Heart right ventricle (tissue), 16 donors: ENCODE results near the gene PPP2CA. TPM values are rescaled to one million over a fixed set of nuclear protein-coding genes. Genes with fewer than 3 reads are reported as not detected.
A peak's percentile ranks its signal among the peaks of the same experiment; 100 is the strongest.

Experiments
- ATAC-seq, 8 donors: fragments of 200-7000 bp; cut with Tn5 transposase; one replicate each; pipeline ENCODE4 v1.9.1; 2020; ENCODE audit warnings: mild to moderate bottlenecking in 8 of 8, moderate library complexity in 8 of 8, moderate number of reproducible peaks in 1 of 8
- DNase-seq, 2 donors: peaks; one replicate each; pipeline ENCODE4 v3.0.0-alpha.2; 2020
- H3K27ac ChIP-seq, 10 donors: fragments of 200-600 bp; sonication (generic) in 2 of 10; one replicate each; pipeline versions ENCODE4 v1.5.0 to v1.8.0; 2020 to 2022; ENCODE audit warnings: mild to moderate bottlenecking in 3 of 10
- H3K27me3 ChIP-seq, 7 donors: fragments of 200-600 bp; one replicate each; pipeline ENCODE4 v1.8.0; 2021 to 2022; ENCODE audit warnings: mild to moderate bottlenecking in 2 of 7
- H3K36me3 ChIP-seq, 9 donors: fragments of 200-600 bp; sonication (generic) in 1 of 9; one replicate each; pipeline versions ENCODE4 v1.5.0 to v1.8.0; 2020 to 2022; ENCODE audit warnings: mild to moderate bottlenecking in 2 of 9
- H3K4me1 ChIP-seq, 9 donors: fragments of 200-600 bp; sonication (generic) in 1 of 9; one replicate each; pipeline versions ENCODE4 v1.5.0 to v1.8.0; 2020 to 2022; ENCODE audit warnings: mild to moderate bottlenecking in 4 of 9
- H3K4me3 ChIP-seq, 10 donors: fragments of 200-600 bp; sonication (generic) in 2 of 10; one replicate each; pipeline versions ENCODE4 v1.5.0 to v1.8.0; 2020 to 2022; ENCODE audit warnings: mild to moderate bottlenecking in 7 of 10, moderate library complexity in 2 of 10
- H3K9me3 ChIP-seq, 11 donors: fragments of 200-600 bp in 10 of 11; sonication (generic) in 2 of 11; one replicate each; pipeline versions ENCODE4 v1.5.0 to v1.8.0; 2013 to 2022; ENCODE audit warnings: mild to moderate bottlenecking in 2 of 11, control low read depth in 1 of 11, moderate library complexity in 1 of 11
- WGBS, 2 donors: extraction: QIAGEN DNeasy Blood & Tissue Kit; methylation state at CpG; one replicate each; pipeline ENCODE4 v1.1.7; 2013; ENCODE audit warnings: inconsistent platforms in 1 of 2; 5-methylcytosine and 5-hydroxymethylcytosine counted together
- intact Hi-C, 10 donors: fragments of 100-400 bp; cut with DNase I; formaldehyde crosslinking; loops; one replicate each; pipeline versions ENCODE4 v1.11.1 to v1.14.2; 2022
- polyA plus RNA-seq, 2 donors: library from polyadenylated mRNA; stranded (reverse); fragments of 200-250 nt; gene quantifications; one replicate each; pipeline ENCODE4 v1.2.3, GENCODE V29; 2013
- total RNA-seq, 10 donors: library from RNA; stranded (reverse); fragmentation: NEBNext Ultra II Directional in 3 of 10; extraction: Animal tissue kit (Norgen Biotek cat#: 25700) in 3 of 10; gene quantifications; one replicate each; pipeline versions ENCODE4 v1.2.1 to v1.2.4, GENCODE V29; 2021 to 2023
- TF ChIP-seq, protein P1 (sequence below), 9 donors: fragments of 200-600 bp; sonication (generic) in 2 of 9; IDR thresholded peaks; one replicate each; pipeline versions ENCODE4 v1.5.0 to v1.8.0; 2021 to 2022; ENCODE audit warnings: antibody characterized with exemption in 9 of 9, mild to moderate bottlenecking in 5 of 9, moderate library complexity in 1 of 9
- donor health status: Arrhythmogenic right ventricular cardiomyopathy.
- donor health status: ischemic (EF 13 %, LVEDD 7.1; RV severe dilation, severe dysfunction).
- donor health status: healthy with polysubstance abuse.
- donor health status: DM: no; HTN: yes; CAD: no.
- donor health status: DM: no; HTN: no; CAD: no.
- donor health status: ischemic (EF 25% LVEDD 6.9; RV normal size, moderate dysfunction).
- donor health status: ischemic (EF 25% LVEDD 5.7; RV mildly dilated, moderate dysfunction).
- donor health status: healthy.
- donor health status: DM: yes; HTN: yes; CAD: no.
- donor health status: Ischemic cardiomyopathy.
- donor health status: ischemic (EF 35%, LVEDD 5.7; RV mildly dilated, moderate dysfunction).
- donor health status: nonischemic (EF 11% LVEDD 7.7; RV severe dilation, severe dysfunction).
- donor health status: DM: yes; HTN: yes; CAD: no.
- donor health status: PGD.
- donor health status: ischemic (EF 29% LVEDD 5.4; RV normal size, mild dysfunction).
- donor health status: nonischemic (EF 23%, LVEDD 6.1; RV moderate dilation, normal function).

The PPP2CA gene
- total and polyA plus RNA-seq, 12 donors: 47.1 to 249 (median 168) TPM

- DNase-seq: peak in 1 of 2 donors; percentile 12
- intact Hi-C loops: no loop called here
- 46 to 53% methylated on average over 14 of the region's 14 CpGs for WGBS, 2 donors
- Histone ChIP-seq H3K4me1 (peaks cover 0 to 86% (median 64%) of the 10 kb centered on the region in 9 donors), H3K36me3 (peaks cover 0 to 21% (median 4%) of the 10 kb centered on the region in 9 donors), H3K27me3 (no peaks in the 10 kb centered on the region), H3K4me3 (no peak overlapping the region), H3K27ac (peak overlapping the region in 6 of 10 donors; percentile 4 to 69 (median 35)), H3K9me3 (peaks cover 0 to 13% (median 0%) of the 10 kb centered on the region in 11 donors)
- TF ChIP-seq, protein P1, sequence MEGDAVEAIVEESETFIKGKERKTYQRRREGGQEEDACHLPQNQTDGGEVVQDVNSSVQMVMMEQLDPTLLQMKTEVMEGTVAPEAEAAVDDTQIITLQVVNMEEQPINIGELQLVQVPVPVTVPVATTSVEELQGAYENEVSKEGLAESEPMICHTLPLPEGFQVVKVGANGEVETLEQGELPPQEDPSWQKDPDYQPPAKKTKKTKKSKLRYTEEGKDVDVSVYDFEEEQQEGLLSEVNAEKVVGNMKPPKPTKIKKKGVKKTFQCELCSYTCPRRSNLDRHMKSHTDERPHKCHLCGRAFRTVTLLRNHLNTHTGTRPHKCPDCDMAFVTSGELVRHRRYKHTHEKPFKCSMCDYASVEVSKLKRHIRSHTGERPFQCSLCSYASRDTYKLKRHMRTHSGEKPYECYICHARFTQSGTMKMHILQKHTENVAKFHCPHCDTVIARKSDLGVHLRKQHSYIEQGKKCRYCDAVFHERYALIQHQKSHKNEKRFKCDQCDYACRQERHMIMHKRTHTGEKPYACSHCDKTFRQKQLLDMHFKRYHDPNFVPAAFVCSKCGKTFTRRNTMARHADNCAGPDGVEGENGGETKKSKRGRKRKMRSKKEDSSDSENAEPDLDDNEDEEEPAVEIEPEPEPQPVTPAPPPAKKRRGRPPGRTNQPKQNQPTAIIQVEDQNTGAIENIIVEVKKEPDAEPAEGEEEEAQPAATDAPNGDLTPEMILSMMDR (IDR thresholded peaks at IDR 0.05): no peak
- ATAC-seq: peak; percentile 40 to 75 (median 52)
Measured at GRCh38 chr5:134209477-134210245, 16.2 kb downstream of the PPP2CA start.

DNA sequence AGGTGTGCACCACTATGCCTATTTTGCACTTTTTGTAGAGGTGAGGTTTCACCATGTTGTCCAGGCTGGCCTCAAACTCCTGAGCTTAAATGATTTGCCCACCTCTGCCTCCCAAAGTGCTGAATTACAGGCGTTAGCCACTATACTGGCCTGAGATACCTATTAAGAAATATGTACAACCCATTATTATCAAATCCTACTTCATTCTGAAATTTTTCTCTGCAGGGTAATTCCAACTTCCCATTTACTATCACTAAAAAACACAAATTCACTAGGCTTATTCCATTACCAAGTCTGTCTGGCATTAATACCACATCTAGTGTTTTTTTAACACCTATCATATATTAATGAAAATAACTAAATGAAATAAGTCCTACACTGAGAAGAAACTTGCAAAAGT is 18.2 kb downstream of the PPP2CA start:
- peaks cover 0 to 5% (median 0%) of the 10 kb centered on the region in 11 donors for H3K9me3 ChIP-seq
- H3K36me3 ChIP-seq: peaks cover 0 to 38% (median 16%) of the 10 kb centered on the region in 9 donors
- H3K4me1 ChIP-seq: peaks cover 0 to 79% (median 54%) of the 10 kb centered on the region in 9 donors

DNA sequence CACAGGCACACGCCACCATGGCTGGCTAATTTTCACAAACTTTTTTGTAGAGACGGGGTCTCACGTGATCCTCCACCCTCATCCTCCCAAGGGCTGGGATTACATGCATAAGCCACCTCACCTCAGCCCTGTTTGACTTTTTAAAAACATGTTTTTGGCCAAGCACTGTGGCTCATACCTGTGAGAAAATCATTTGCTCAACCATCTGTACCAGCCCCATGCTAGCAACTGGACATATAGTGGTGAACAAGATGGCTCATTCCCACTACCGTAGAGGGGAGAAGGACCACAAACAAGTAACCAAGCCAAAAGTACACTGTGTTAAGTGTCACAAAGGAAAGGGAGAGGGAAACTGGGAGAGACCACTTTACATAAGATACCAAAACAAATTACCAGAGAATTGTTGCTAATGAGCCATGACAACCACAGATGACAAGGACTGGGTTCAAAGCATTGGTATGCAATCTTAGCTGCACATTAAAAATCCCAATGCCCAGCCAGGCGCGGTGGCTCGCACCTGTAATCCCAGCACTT is 19.2 kb downstream of the PPP2CA start:
- peaks cover 0 to 74% (median 49%) of the 10 kb centered on the region in 9 donors for H3K4me1 ChIP-seq
- H3K4me3 ChIP-seq: no peak overlapping the region
- peak in 1 of 8 donors; percentile 18 for ATAC-seq
- H3K27ac ChIP-seq: peak overlapping the region in 1 of 10 donors; percentile 22
- TF ChIP-seq, protein P1 (IDR thresholded peaks at IDR 0.05): no peak
- H3K9me3 ChIP-seq: no peaks in the 10 kb centered on the region
- no peak for DNase-seq
- peaks cover 0 to 48% (median 21%) of the 10 kb centered on the region in 9 donors for H3K36me3 ChIP-seq
- WGBS, 2 donors: 78 to 81% methylated on average over 7 of the region's 7 CpGs
- intact Hi-C loops: no loop called here
- H3K27me3 ChIP-seq: no peaks in the 10 kb centered on the region

More for the DNA sequence above, 18.2 kb downstream of the PPP2CA start:
- no peak overlapping the region for H3K4me3 ChIP-seq
- ATAC-seq (no peak), DNase-seq (no peak)
- TF ChIP-seq, protein P1 (IDR thresholded peaks at IDR 0.05): no peak
- 63 to 70% methylated on average over 1 of the region's 1 CpG for WGBS, 2 donors
- H3K27ac ChIP-seq: peak overlapping the region in 1 of 10 donors; percentile 37
- intact Hi-C loops: no loop called here
- H3K27me3 ChIP-seq: no peaks in the 10 kb centered on the region

GRCh38 chr5:134204575-134204974 is 21.3 kb downstream of the PPP2CA start:
- Histone ChIP-seq H3K9me3 (no peaks in the 10 kb centered on the region), H3K4me1 (peaks cover 0 to 56% (median 33%) of the 10 kb centered on the region in 9 donors), H3K36me3 (peaks cover 0 to 69% (median 42%) of the 10 kb centered on the region in 9 donors), H3K27me3 (no peaks in the 10 kb centered on the region), H3K4me3 (no peak overlapping the region), H3K27ac (no peak overlapping the region)
- no peak for ATAC-seq
- intact Hi-C loops: no loop called here
- 79 to 82% methylated on average over 4 of the region's 4 CpGs for WGBS, 2 donors
- no peak for DNase-seq
- TF ChIP-seq, protein P1 (IDR thresholded peaks at IDR 0.05): no peak
